Osteocyte (in vitro differentiated cells): Measurements from ENCODE around the gene GNRH2. TPM values are rescaled to one million over a fixed set of nuclear protein-coding genes. Genes with fewer than 3 reads are reported as not detected.

Experiments used
- DNase-seq: peaks from one replicate; pipeline ENCODE4 v3.0.0; 2021; ENCODE audit warnings: mixed read lengths; ENCODE audit not compliant: unreplicated experiment; ENCODE audit errors: extremely low spot score
- H3K27ac Mint-ChIP-seq: one replicate; pipeline ENCODE4 v1.8.0; 2021; ENCODE audit warnings: mild to moderate bottlenecking, mixed read lengths; ENCODE audit not compliant: unreplicated experiment
- H3K27me3 Mint-ChIP-seq: one replicate; pipeline ENCODE4 v1.8.0; 2021; ENCODE audit warnings: mixed read lengths; ENCODE audit not compliant: unreplicated experiment
- H3K36me3 Mint-ChIP-seq: one replicate; pipeline ENCODE4 v1.8.0; 2021; ENCODE audit warnings: mixed read lengths; ENCODE audit not compliant: unreplicated experiment
- H3K4me1 Mint-ChIP-seq: one replicate; pipeline ENCODE4 v1.8.0; 2021; ENCODE audit warnings: mixed read lengths; ENCODE audit not compliant: unreplicated experiment
- H3K4me3 Mint-ChIP-seq: one replicate; pipeline ENCODE4 v1.8.0; 2021; ENCODE audit warnings: mild to moderate bottlenecking, moderate library complexity, mixed read lengths; ENCODE audit not compliant: unreplicated experiment
- H3K9me3 Mint-ChIP-seq: one replicate; pipeline ENCODE4 v1.8.0; 2021; ENCODE audit warnings: mixed read lengths; ENCODE audit not compliant: unreplicated experiment
- total RNA-seq: library from RNA; stranded (reverse); gene quantifications from 2 replicates; pipeline ENCODE4 v1.2.1, GENCODE V29; 2021
- TF ChIP-seq, protein P1 (sequence below): fragments of 200-600 bp; sonication (generic); IDR thresholded peaks from 2 replicates; pipeline ENCODE4 v1.5.0; 2021; ENCODE audit warnings: antibody characterized with exemption, mild to moderate bottlenecking, moderate library complexity

Gene GNRH2
- total RNA-seq, 1 donor from 2014 or later, result not detected

GRCh38 chr20:3045816-3046676, 2.6 kb downstream of the GNRH2 start, which contains the start of gene MRPS26:
MRPS26 (plus strand) TSS chr20:3046052; CDS start chr20:3046069, 17 bp downstream.
- Mint-ChIP-seq H3K36me3 (peaks cover 16% of the 10 kb centered on the region), H3K4me1 (peaks cover 23% of the 10 kb centered on the region), H3K9me3 (no peaks in the 10 kb centered on the region), H3K4me3 (peak within 1 kb of the TSS; percentile 87), H3K27ac (peak within 1 kb of the TSS; percentile 80), H3K27me3 (no peaks in the 10 kb centered on the region)
- TF ChIP-seq, protein P1, sequence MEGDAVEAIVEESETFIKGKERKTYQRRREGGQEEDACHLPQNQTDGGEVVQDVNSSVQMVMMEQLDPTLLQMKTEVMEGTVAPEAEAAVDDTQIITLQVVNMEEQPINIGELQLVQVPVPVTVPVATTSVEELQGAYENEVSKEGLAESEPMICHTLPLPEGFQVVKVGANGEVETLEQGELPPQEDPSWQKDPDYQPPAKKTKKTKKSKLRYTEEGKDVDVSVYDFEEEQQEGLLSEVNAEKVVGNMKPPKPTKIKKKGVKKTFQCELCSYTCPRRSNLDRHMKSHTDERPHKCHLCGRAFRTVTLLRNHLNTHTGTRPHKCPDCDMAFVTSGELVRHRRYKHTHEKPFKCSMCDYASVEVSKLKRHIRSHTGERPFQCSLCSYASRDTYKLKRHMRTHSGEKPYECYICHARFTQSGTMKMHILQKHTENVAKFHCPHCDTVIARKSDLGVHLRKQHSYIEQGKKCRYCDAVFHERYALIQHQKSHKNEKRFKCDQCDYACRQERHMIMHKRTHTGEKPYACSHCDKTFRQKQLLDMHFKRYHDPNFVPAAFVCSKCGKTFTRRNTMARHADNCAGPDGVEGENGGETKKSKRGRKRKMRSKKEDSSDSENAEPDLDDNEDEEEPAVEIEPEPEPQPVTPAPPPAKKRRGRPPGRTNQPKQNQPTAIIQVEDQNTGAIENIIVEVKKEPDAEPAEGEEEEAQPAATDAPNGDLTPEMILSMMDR, result no peak
- peak; percentile 92 for DNase-seq

GRCh38 chr20:3046677-3047462, 3.4 kb downstream of the GNRH2 start:
- Mint-ChIP-seq H3K9me3 (no peaks in the 10 kb centered on the region), H3K27ac (peak overlapping the region; percentile 65), H3K27me3 (no peaks in the 10 kb centered on the region), H3K4me3 (peak overlapping the region; percentile 87), H3K4me1 (peaks cover 18% of the 10 kb centered on the region), H3K36me3 (peaks cover 16% of the 10 kb centered on the region)
- no peak for DNase-seq
- TF ChIP-seq, protein P1, result no peak

DNA sequence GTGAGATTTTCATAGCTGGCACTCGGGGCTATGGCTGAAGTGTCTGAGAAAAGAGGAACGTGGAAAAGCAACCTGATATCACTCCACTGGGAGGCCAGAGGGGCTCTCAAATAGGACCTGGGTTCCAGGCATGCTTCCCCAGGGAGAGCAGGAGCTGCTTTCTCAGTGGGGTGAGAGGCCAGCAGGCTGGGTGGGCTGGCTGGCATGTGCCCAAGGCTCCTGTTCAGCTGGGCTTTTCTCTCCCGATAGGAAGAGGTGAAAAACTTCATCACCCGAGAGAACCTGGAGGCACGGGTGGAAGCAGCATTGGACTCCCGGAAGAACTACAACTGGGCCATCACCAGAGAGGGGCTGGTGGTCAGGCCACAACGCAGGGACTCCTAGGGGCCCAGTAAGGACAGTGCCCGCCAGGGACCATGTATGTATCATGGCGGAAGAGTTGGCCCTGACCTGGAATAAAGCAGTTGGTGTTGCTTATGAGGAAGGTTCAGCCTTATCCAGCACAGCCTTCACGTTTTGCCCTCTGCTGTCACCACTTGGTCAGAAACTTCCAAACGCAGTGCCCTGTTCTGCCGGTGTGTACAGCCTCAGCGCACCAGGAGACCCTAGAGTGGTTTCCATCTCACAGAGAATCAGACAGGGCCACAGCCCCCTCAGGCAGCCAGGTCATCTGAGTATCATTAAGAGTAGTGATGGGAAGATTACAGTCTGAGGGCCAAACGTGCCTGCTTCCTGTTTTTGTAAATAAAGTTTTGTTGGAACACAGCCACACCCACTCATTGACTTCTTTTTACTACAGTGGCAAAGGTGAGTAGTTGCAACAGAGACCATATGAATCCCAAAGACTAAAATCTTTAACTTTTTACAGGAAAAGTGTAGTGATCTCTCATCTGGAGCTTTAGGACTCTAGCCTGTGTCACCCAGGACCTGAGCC, 4.3 kb downstream of the GNRH2 start:
- no peak for DNase-seq
- H3K9me3 Mint-ChIP-seq, result no peaks in the 10 kb centered on the region
- H3K27ac Mint-ChIP-seq, result no peak overlapping the region
- peak overlapping the region; percentile 87 for H3K4me3 Mint-ChIP-seq
- H3K4me1 Mint-ChIP-seq, result peaks cover 11% of the 10 kb centered on the region
- H3K36me3 Mint-ChIP-seq, result peaks cover 16% of the 10 kb centered on the region
- no peaks in the 10 kb centered on the region for H3K27me3 Mint-ChIP-seq
- TF ChIP-seq, protein P1, result no peak

GRCh38 chr20:3051385-3052019, 8.1 kb downstream of the GNRH2 start:
- no peak overlapping the region for H3K27ac Mint-ChIP-seq
- TF ChIP-seq, protein P1, result no peak
- H3K36me3 Mint-ChIP-seq, result peaks cover 16% of the 10 kb centered on the region
- no peak overlapping the region for H3K4me3 Mint-ChIP-seq
- H3K9me3 Mint-ChIP-seq, result no peaks in the 10 kb centered on the region
- H3K4me1 Mint-ChIP-seq, result peaks cover 6% of the 10 kb centered on the region
- no peak for DNase-seq
- H3K27me3 Mint-ChIP-seq, result no peaks in the 10 kb centered on the region
